WTC11 (cell line): ENCODE measurements around the gene ATF7. TPM values are rescaled to one million over a fixed set of nuclear protein-coding genes. Genes with fewer than 3 reads are reported as not detected.

ENCODE experiments used
- ATAC-seq: fragments of 200-7000 bp; cut with Tn5 transposase; 2 replicates; pipeline ENCODE4 v1.10.0; 2021; ENCODE audit warnings: mild to moderate bottlenecking, moderate library complexity
- CTCF ChIA-PET: fragments of 300-600 bp; sonication (Branson Sonifier 250); formaldehyde crosslinking; loops from one replicate; lab custom pipeline; 2021; ENCODE audit warnings: antibody characterized with exemption; lab: Charles Lee
- POLR2A ChIA-PET: fragments of 350-600 bp; sonication (Branson Sonifier 250); formaldehyde crosslinking; loops from one replicate; lab custom pipeline; 2021; ENCODE audit warnings: antibody characterized with exemption; lab: Charles Lee
- DNase-seq: peaks from one replicate; pipeline ENCODE4 v3.0.0; 2021; ENCODE audit warnings: low spot score
- H3K27ac Mint-ChIP-seq: 2 replicates; pipeline ENCODE4 v1.8.0; 2021; ENCODE audit warnings: mixed read lengths
- H3K27me3 Mint-ChIP-seq: 2 replicates; pipeline ENCODE4 v1.8.0; 2021; ENCODE audit warnings: low read depth, mild to moderate bottlenecking, moderate library complexity, mixed read lengths
- H3K36me3 Mint-ChIP-seq: 2 replicates; pipeline ENCODE4 v1.8.0; 2021; ENCODE audit warnings: mixed read lengths
- H3K4me1 Mint-ChIP-seq: 2 replicates; pipeline ENCODE4 v1.8.0; 2022; ENCODE audit warnings: mixed read lengths
- H3K4me3 Mint-ChIP-seq: 2 replicates; pipeline ENCODE4 v1.8.0; 2021; ENCODE audit warnings: mild to moderate bottlenecking, moderate library complexity, mixed read lengths
- H3K9me3 Mint-ChIP-seq: 2 replicates; pipeline ENCODE4 v1.8.0; 2021; ENCODE audit warnings: mixed read lengths
- AFF4 ChIP-seq: sonication (generic); formaldehyde crosslinking; IDR thresholded peaks from 2 replicates; pipeline ENCODE4 v1.8.1; 2023; ENCODE audit warnings: mild to moderate bottlenecking, missing genetic modification reagents, borderline replicate concordance
- ATF1 ChIP-seq: sonication (generic); formaldehyde crosslinking; IDR thresholded peaks from 2 replicates; pipeline ENCODE4 v1.8.1; 2023; ENCODE audit warnings: mild to moderate bottlenecking, moderate library complexity, missing genetic modification reagents
- E2F1 ChIP-seq: sonication (generic); formaldehyde crosslinking; IDR thresholded peaks from 2 replicates; pipeline ENCODE4 v1.8.0; 2022; ENCODE audit warnings: mild to moderate bottlenecking, missing genetic modification reagents
- ELF4 ChIP-seq: sonication (generic); formaldehyde crosslinking; IDR thresholded peaks from 2 replicates; pipeline ENCODE4 v1.8.1; 2022; ENCODE audit warnings: low read depth, mild to moderate bottlenecking, moderate library complexity, missing genetic modification reagents
- EMX1 ChIP-seq: fragments of 250-450 bp; sonication (Bioruptor Pico); IDR thresholded peaks from 2 replicates; pipeline ENCODE4 v1.8.0; 2021; ENCODE audit warnings: mild to moderate bottlenecking
- ERG ChIP-seq: fragments of 250-450 bp; sonication (Bioruptor Pico); IDR thresholded peaks from 2 replicates; pipeline ENCODE4 v1.8.0; 2021; ENCODE audit warnings: mild to moderate bottlenecking
- GABPB1 ChIP-seq: sonication (generic); formaldehyde crosslinking; IDR thresholded peaks from 2 replicates; pipeline ENCODE4 v1.8.1; 2023; ENCODE audit warnings: mild to moderate bottlenecking, missing genetic modification reagents
- HMGXB4 ChIP-seq: sonication (generic); formaldehyde crosslinking; IDR thresholded peaks from 2 replicates; pipeline ENCODE4 v1.8.1; 2023; ENCODE audit warnings: mild to moderate bottlenecking, moderate library complexity, missing genetic modification reagents
- IRF2 ChIP-seq: sonication (generic); formaldehyde crosslinking; IDR thresholded peaks from 2 replicates; pipeline ENCODE4 v1.8.0; 2022; ENCODE audit warnings: low read depth, missing genetic modification reagents, borderline replicate concordance
- NFE2L1 ChIP-seq: sonication (generic); formaldehyde crosslinking; IDR thresholded peaks from 2 replicates; pipeline ENCODE4 v1.8.1; 2023; ENCODE audit warnings: missing genetic modification reagents
- NR3C1 ChIP-seq: sonication (generic); formaldehyde crosslinking; conservative IDR thresholded peaks from 2 replicates; pipeline ENCODE4 v1.8.1; 2023; ENCODE audit warnings: low read depth, mild to moderate bottlenecking, missing genetic modification reagents
- OVOL2 ChIP-seq: fragments of 250-450 bp; sonication (Bioruptor Pico); IDR thresholded peaks from 2 replicates; pipeline ENCODE4 v1.9.0; 2021; ENCODE audit warnings: mild to moderate bottlenecking, borderline replicate concordance
- PREB ChIP-seq: sonication (generic); formaldehyde crosslinking; IDR thresholded peaks from 2 replicates; pipeline ENCODE4 v1.8.1; 2022; ENCODE audit warnings: mild to moderate bottlenecking, missing genetic modification reagents, moderate library complexity, borderline replicate concordance
- SOX15 ChIP-seq: fragments of 250-450 bp; sonication (Bioruptor Pico); IDR thresholded peaks from 2 replicates; pipeline ENCODE4 v1.9.0; 2021; ENCODE audit warnings: mild to moderate bottlenecking
- USF1 ChIP-seq: sonication (generic); formaldehyde crosslinking; IDR thresholded peaks from 2 replicates; pipeline ENCODE4 v1.8.0; 2022; ENCODE audit warnings: mild to moderate bottlenecking, missing genetic modification reagents
- ZBTB21 ChIP-seq: sonication (generic); formaldehyde crosslinking; IDR thresholded peaks from 2 replicates; pipeline ENCODE4 v1.8.1; 2023; ENCODE audit warnings: mild to moderate bottlenecking, missing genetic modification reagents, borderline replicate concordance
- ZNF219 ChIP-seq: sonication (generic); formaldehyde crosslinking; IDR thresholded peaks from 2 replicates; pipeline ENCODE4 v1.8.0; 2023; ENCODE audit warnings: missing genetic modification reagents, mild to moderate bottlenecking, borderline replicate concordance
- ZNF416 ChIP-seq: fragments of 250-450 bp; sonication (Bioruptor Pico); IDR thresholded peaks from 2 replicates; pipeline ENCODE4 v1.9.0; 2021; ENCODE audit warnings: mild to moderate bottlenecking, inconsistent platforms
- ZNF512 ChIP-seq: sonication (generic); formaldehyde crosslinking; IDR thresholded peaks from 2 replicates; pipeline ENCODE4 v1.8.1; 2022; ENCODE audit warnings: missing genetic modification reagents, borderline replicate concordance
- total RNA-seq: library from RNA; stranded (reverse); gene quantifications from 3 replicates; pipeline ENCODE4 v1.2.3, GENCODE V29; 2021

Gene ATF7
- total RNA-seq, 1 experiment from 2014 or later: 16.3 TPM

GRCh38 chr12:53645165-53645564 is 19.0 kb upstream of the ATF7 start (continued):
- no peak for TF ChIP-seq HMGXB4 (CRISPR knock-in tag)

GRCh38 chr12:53644133-53644532 is 18.0 kb upstream of the ATF7 start:
- CTCF ChIA-PET: no interaction called here

GRCh38 chr12:53643232-53643979 is 17.2 kb upstream of the ATF7 start:
- POLR2A ChIA-PET: no interaction called here
- CTCF ChIA-PET: no interaction called here
- TF ChIP-seq AFF4 (CRISPR knock-in tag) (no peak), EMX1 (CRISPR knock-in tag) (no peak), E2F1 (CRISPR knock-in tag) (no peak)

More at GRCh38 chr12:53644133-53644532, 18.0 kb upstream of the ATF7 start:
- no peak for TF ChIP-seq ZBTB21 (CRISPR knock-in tag)
- no peak for TF ChIP-seq ELF4
- no peak for TF ChIP-seq USF1 (CRISPR knock-in tag)
- TF ChIP-seq ZNF512 (CRISPR knock-in tag): no peak
- no peak for TF ChIP-seq NFE2L1
- no peak for TF ChIP-seq ZNF219 (CRISPR knock-in tag)
- TF ChIP-seq ERG (CRISPR knock-in tag): no peak
- no peak for TF ChIP-seq NR3C1
- TF ChIP-seq ZNF416 (CRISPR knock-in tag): no peak
- TF ChIP-seq PREB (CRISPR knock-in tag): no peak
- TF ChIP-seq ATF1 (CRISPR knock-in tag): no peak
- no peak for TF ChIP-seq GABPB1
- TF ChIP-seq OVOL2: no peak
- no peak for TF ChIP-seq IRF2
- TF ChIP-seq SOX15: no peak
- Mint-ChIP-seq H3K9me3 (peaks cover 7% of the 10 kb centered on the region; the same call in 1 of the 2 replicates), H3K27me3 (no peaks in the 10 kb centered on the region), H3K27ac (no peak overlapping the region), H3K4me3 (no peak overlapping the region), H3K4me1 (no peaks in the 10 kb centered on the region), H3K36me3 (no peaks in the 10 kb centered on the region)
- POLR2A ChIA-PET: no interaction called here
- no peak for DNase-seq
- ATAC-seq: no peak

More at GRCh38 chr12:53643232-53643979, 17.2 kb upstream of the ATF7 start:
- no peak for ATAC-seq
- no peaks in the 10 kb centered on the region for H3K27me3 Mint-ChIP-seq
- peaks cover 7% of the 10 kb centered on the region; the same call in 1 of the 2 replicates for H3K9me3 Mint-ChIP-seq
- no peak overlapping the region for H3K27ac Mint-ChIP-seq
- H3K4me3 Mint-ChIP-seq: no peak overlapping the region
- no peak for DNase-seq
- H3K4me1 Mint-ChIP-seq: no peaks in the 10 kb centered on the region
- no peaks in the 10 kb centered on the region for H3K36me3 Mint-ChIP-seq
